Measurements from ENCODE around the gene UPK3B. TPM values are rescaled to one million over a fixed set of nuclear protein-coding genes. Genes with fewer than 3 reads are reported as not detected.
"Not testable (repeated sequence)": the region's sequence is repeated elsewhere in the genome, so short reads cannot be mapped to it uniquely, and the experiment has no call there.

UPK3B gene
- total and polyA plus RNA-seq, 10 of the 15 experiments (the other 5 are each of a cell fraction or from before 2014, with no cell fraction given): 0.16 to 0.72 (median 0.27) TPM; not detected in 5

DNA sequence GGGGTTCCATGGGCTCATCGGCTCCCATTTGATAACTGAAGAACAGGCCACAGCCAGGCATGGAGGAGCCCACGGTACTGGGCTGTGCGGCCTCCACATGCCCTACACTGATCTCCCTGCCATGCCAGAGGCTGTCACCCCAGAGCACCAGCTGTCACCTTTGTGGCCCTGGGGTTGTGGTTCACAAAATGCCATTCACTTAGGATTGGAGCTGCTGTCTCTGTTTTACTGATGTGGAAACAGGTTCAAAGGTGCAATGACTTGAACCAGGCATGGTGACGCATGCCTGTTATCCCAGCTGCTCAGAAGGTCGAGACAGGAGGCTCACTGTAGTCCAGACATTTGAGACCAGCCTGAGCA lies 4.3 kb upstream of the UPK3B start (continued):
- TF ChIP-seq ZNF217 (IDR thresholded peaks at IDR 0.05) (no peak), NR2C1 (IDR thresholded peaks at IDR 0.05) (no peak), ASH2L (IDR thresholded peaks at IDR 0.05; ENCODE audit: borderline replicate concordance, low read depth) (no peak)

DNA sequence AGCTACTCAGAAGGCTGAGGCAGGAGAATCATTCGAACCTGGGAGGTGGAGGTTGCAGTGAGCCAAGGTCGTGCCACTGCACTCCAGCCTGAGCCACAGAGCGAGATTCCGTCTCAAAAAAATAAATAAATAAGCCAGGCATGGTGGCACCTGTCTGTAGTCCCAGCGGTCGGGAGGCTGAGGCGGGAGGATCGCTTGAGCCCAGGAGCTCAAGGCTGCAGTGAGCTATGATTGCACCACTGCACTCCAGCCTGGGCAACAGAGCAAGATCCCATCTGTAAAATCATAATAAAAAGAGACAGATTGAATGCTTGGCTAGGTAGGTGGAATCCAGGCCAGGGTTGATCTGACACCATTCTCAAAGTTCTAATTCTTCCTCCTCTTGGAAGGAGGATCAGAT lies 3.7 kb upstream of the UPK3B start:
- H3K4me1 ChIP-seq (ENCODE audit: control insufficient read depth, insufficient read depth, low read length); intact Hi-C loops (cut with micrococcal nuclease; ENCODE audit: unreplicated experiment); H3K9ac ChIP-seq (ENCODE audit: control insufficient read depth, insufficient read depth, low read length); H3K27me3 ChIP-seq (replicated peaks in 1 of 2; ENCODE audit: control insufficient read depth in 2 of 2, insufficient read depth in 2 of 2, low read length in 1 of 2); RAD21 ChIA-PET (ENCODE audit: unreplicated experiment); H3K9me3 ChIP-seq (replicated peaks; ENCODE audit: control insufficient read depth, insufficient read depth, low read length); BruUV-seq (replicated peaks); H3K27ac ChIP-seq (ENCODE audit: control insufficient read depth, insufficient read depth); H4K20me1 ChIP-seq (ENCODE audit: control insufficient read depth, insufficient read depth); H3K4me2 ChIP-seq (ENCODE audit: control insufficient read depth, insufficient read depth); ATAC-seq; H3K4me3 ChIP-seq; DNase-seq (ENCODE audit: low read depth, low spot score); H3K36me3 ChIP-seq (ENCODE audit: control insufficient read depth in 2 of 2, insufficient read depth in 2 of 2, low read length in 1 of 2); H3K79me2 ChIP-seq (ENCODE audit: control insufficient read depth, insufficient read depth, low read length); SMC1A ChIA-PET (ENCODE audit: uncharacterized antibody, unreplicated experiment); POLR2A ChIA-PET; FAIRE-seq; H2AFZ ChIP-seq (ENCODE audit: control insufficient read depth, low read depth, low read length): not testable (repeated sequence)
- CTCF ChIA-PET: interaction anchor here (0.6 kb wide), 1 partner anchor 95 kb away, joined by 3 read pairs; no protein-coding TSS in a partner anchor
- 98% methylated on average over 8 of the region's 8 CpGs for WGBS (ENCODE audit: insufficient coverage, insufficient replicate concordance, low lambda C conversion rate, missing lambda C conversion rate)
- in situ Hi-C loops (cut with MboI): loop anchor here (25.0 kb wide), 1 partner anchor 506 kb away; no protein-coding TSS in a partner anchor

DNA sequence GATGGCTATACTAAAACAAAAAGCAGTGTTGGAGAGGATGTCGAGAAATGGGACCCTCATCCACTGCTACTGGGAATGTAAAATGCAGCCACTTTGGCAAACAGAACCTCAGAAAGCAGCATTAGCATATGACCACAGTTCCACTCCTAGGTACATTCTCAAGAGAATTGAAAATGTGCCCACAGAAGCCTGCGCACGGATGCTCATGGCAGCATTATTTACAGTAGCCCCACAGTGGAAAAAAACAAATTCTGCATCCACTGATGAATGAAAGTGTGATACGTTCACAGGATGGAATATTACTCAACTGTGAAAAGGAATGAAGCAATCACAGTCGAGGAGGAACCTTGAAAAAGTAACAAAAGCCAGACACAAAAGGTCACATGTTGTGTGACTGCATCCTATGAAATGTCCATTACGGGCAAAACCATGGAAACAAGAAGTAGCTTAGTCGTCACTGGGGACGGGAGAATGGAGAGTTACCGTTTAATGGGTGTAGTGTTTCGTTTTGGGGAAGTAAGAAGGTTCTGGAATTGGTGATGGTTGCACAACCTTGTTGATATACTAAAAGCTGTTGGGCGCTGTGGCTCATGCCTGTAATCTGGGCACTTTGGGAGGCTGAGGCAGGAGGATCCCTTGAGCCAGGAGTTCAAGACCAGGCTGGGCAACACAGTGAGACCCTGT lies 2.5 kb upstream of the UPK3B start:
- WGBS (ENCODE audit: insufficient coverage, insufficient replicate concordance, low lambda C conversion rate, missing lambda C conversion rate): 51% methylated on average over 11 of the region's 11 CpGs

More for the DNA sequence above, 2.5 kb upstream of the UPK3B start:
- ATAC-seq (no peak), FAIRE-seq (peak; percentile 18), DNase-seq (ENCODE audit: low read depth, low spot score) (no peak)
- no peak for TF ChIP-seq ZBED1 (IDR thresholded peaks at IDR 0.05; ENCODE audit: borderline replicate concordance)
- TF ChIP-seq, protein P1, sequence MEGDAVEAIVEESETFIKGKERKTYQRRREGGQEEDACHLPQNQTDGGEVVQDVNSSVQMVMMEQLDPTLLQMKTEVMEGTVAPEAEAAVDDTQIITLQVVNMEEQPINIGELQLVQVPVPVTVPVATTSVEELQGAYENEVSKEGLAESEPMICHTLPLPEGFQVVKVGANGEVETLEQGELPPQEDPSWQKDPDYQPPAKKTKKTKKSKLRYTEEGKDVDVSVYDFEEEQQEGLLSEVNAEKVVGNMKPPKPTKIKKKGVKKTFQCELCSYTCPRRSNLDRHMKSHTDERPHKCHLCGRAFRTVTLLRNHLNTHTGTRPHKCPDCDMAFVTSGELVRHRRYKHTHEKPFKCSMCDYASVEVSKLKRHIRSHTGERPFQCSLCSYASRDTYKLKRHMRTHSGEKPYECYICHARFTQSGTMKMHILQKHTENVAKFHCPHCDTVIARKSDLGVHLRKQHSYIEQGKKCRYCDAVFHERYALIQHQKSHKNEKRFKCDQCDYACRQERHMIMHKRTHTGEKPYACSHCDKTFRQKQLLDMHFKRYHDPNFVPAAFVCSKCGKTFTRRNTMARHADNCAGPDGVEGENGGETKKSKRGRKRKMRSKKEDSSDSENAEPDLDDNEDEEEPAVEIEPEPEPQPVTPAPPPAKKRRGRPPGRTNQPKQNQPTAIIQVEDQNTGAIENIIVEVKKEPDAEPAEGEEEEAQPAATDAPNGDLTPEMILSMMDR (IDR thresholded peaks at IDR 0.05 in 2 of 3, conservative IDR thresholded peaks at IDR 0.05 in 1 of 3; ENCODE audit: control insufficient read depth in 2 of 3, extremely low read depth in 1 of 3, insufficient read depth in 1 of 3, low read depth in 3 of 3, low read length in 3 of 3): no peak
- no peak for TF ChIP-seq KLF5 (IDR thresholded peaks at IDR 0.05; ENCODE audit: partially characterized antibody)
- no peak for TF ChIP-seq TCF3 (IDR thresholded peaks at IDR 0.05; ENCODE audit: borderline replicate concordance, insufficient read depth, low read depth, low read length)
- Histone ChIP-seq H2AFZ (ENCODE audit: control insufficient read depth, low read depth, low read length) (no peak overlapping the region), H4K20me1 (ENCODE audit: control insufficient read depth, insufficient read depth) (no peaks in the 10 kb centered on the region), H3K79me2 (ENCODE audit: control insufficient read depth, insufficient read depth, low read length) (no peaks in the 10 kb centered on the region), H3K27ac (ENCODE audit: control insufficient read depth, insufficient read depth) (no peak overlapping the region), H3K9me3 (replicated peaks; ENCODE audit: control insufficient read depth, insufficient read depth, low read length) (no peaks in the 10 kb centered on the region), H3K4me3 (no peak overlapping the region), H3K9ac (ENCODE audit: control insufficient read depth, insufficient read depth, low read length) (no peak overlapping the region), H3K36me3 (ENCODE audit: control insufficient read depth in 2 of 2, insufficient read depth in 2 of 2, low read length in 1 of 2) (peaks cover 0 to 5% of the 10 kb centered on the region in 2 experiments; a peak in 2 of 4 replicates), H3K4me2 (ENCODE audit: control insufficient read depth, insufficient read depth) (no peak overlapping the region), H3K4me1 (ENCODE audit: control insufficient read depth, insufficient read depth, low read length) (no peaks in the 10 kb centered on the region), H3K27me3 (replicated peaks in 1 of 2; ENCODE audit: control insufficient read depth in 2 of 2, insufficient read depth in 2 of 2, low read length in 1 of 2) (no peaks in the 10 kb centered on the region)
- ChIA-PET CTCF (no interaction called here), SMC1A (ENCODE audit: uncharacterized antibody, unreplicated experiment) (interaction anchor here (0.6 kb wide), 1 partner anchor 60 kb away, joined by 3 read pairs; no protein-coding TSS in a partner anchor), POLR2A (no interaction called here), RAD21 (ENCODE audit: unreplicated experiment) (no interaction called here)
- intact Hi-C loops (cut with micrococcal nuclease; ENCODE audit: unreplicated experiment): no loop called here
- no TSS peak for BruUV-seq (replicated peaks)
- in situ Hi-C loops (cut with MboI): loop anchor here (25.0 kb wide), 1 partner anchor 504 kb away; no protein-coding TSS in a partner anchor

Measured in GM12878 (cell line).